Adrenal gland (tissue), 12 donors: ENCODE data around the gene C17orf67. TPM values are rescaled to one million over a fixed set of nuclear protein-coding genes. Genes with fewer than 3 reads are reported as not detected.

Source experiments
- DNase-seq, 7 donors: peaks; one replicate each; pipeline ENCODE4 v3.0.0-alpha.2; 2019 to 2020
- H3K27ac ChIP-seq, 5 donors: fragments of 200-600 bp; sonication (generic) in 4 of 5; 1 replicate in 3 of 5; 2 replicates in 2 of 5; pipeline versions ENCODE4 v1.5.1 to v1.8.0; 2016 to 2020; ENCODE audit warnings: mild to moderate bottlenecking in 1 of 5
- H3K27me3 ChIP-seq: fragments of 200-600 bp; 2 replicates; pipeline ENCODE4 v1.8.0; 2021
- H3K36me3 ChIP-seq, 2 donors: fragments of 200-600 bp; replicated peaks in 1 of 2; 1 replicate in 1 of 2; 2 replicates in 1 of 2; pipeline versions ENCODE4 v1.5.1 to v1.8.0; 2018 to 2022
- H3K4me1 ChIP-seq, 2 donors: fragments of 200-600 bp; replicated peaks in 1 of 2; 1 replicate in 1 of 2; 2 replicates in 1 of 2; pipeline versions ENCODE4 v1.5.1 to v1.8.0; 2018 to 2021
- H3K4me3 ChIP-seq, 4 donors: fragments of 200-600 bp; sonication (generic) in 3 of 4; one replicate each; pipeline ENCODE4 v1.5.1; 2016 to 2018
- H3K9me3 ChIP-seq, 3 donors: fragments of 200-600 bp; sonication (generic) in 1 of 3; replicated peaks in 1 of 3; 1 replicate in 2 of 3; 2 replicates in 1 of 3; pipeline versions ENCODE4 v1.5.1 to v1.8.0; 2016 to 2021
- POLR2A ChIP-seq, 2 donors: fragments of 450-650 bp; IDR thresholded peaks; one replicate each; pipeline ENCODE4 v1.6.1; 2017; ENCODE audit warnings: antibody characterized with exemption in 2 of 2, mild to moderate bottlenecking in 2 of 2, moderate library complexity in 1 of 2
- WGBS, 4 donors: extraction: QIAGEN DNeasy Blood & Tissue Kit in 2 of 4; methylation state at CpG; one replicate each; pipeline versions ENCODE4 v1.1.5 to v1.1.7; 2013 to 2017; 5-methylcytosine and 5-hydroxymethylcytosine counted together
- intact Hi-C, 2 donors: fragments of 100-400 bp; cut with DNase I; formaldehyde crosslinking; loops; one replicate each; pipeline versions ENCODE4 v1.14.1 to v1.15.0; 2022 to 2023
- polyA plus RNA-seq, 3 donors: library from polyadenylated mRNA; stranded (reverse); fragments of 200-250 nt in 2 of 3; fragments of 350-450 nt in 1 of 3; fragmentation: Illumina TruSeq in 1 of 3; extraction: RNeasy Lipid Tissue Mini Kit (QIAGEN cat#74804) in 1 of 3; gene quantifications; one replicate each; pipeline ENCODE4 v1.2.3, GENCODE V29; 2013 to 2014
- total RNA-seq, 9 donors: library from RNA; depleted of rRNA in 4 of 9; stranded (reverse); fragments of >200 nt in 4 of 9; fragments of 120-200 nt in 1 of 9; fragmentation: NEBNext Ultra II Directional in 1 of 9; extraction: Animal tissue kit (Norgen Biotek cat#: 25700) in 1 of 9; gene quantifications; one replicate each; pipeline versions ENCODE4 v1.1.0 to v1.2.4, GENCODE V29; 2013 to 2023
- TF ChIP-seq, protein P1 (sequence below), 6 experiments: fragments of 450-650 bp in 4 of 6; fragments of 200-600 bp in 2 of 6; sonication (generic) in 1 of 6; IDR thresholded peaks; 1 replicate in 5 of 6; 2 replicates in 1 of 6; pipeline versions ENCODE4 v1.5.1 to v1.8.0; 2016 to 2021; ENCODE audit warnings: antibody characterized with exemption in 6 of 6, mild to moderate bottlenecking in 2 of 6, moderate library complexity in 1 of 6
- donor health status: healthy with polysubstance abuse.
- donor health status: Bipolar disorder and iron deficiency.
- donor health status: DM: yes; HTN: yes; CAD: no.
- donor health status: DM: no; HTN: no; CAD: no.
- donor health status: DM: no; HTN: no; CAD: no.
- donor health status: DM: yes; HTN: yes; CAD: no.

C17orf67 gene
- total and polyA plus RNA-seq, 12 donors, result 0.29 to 3.3 (median 0.57) TPM; not detected in 2

DNA sequence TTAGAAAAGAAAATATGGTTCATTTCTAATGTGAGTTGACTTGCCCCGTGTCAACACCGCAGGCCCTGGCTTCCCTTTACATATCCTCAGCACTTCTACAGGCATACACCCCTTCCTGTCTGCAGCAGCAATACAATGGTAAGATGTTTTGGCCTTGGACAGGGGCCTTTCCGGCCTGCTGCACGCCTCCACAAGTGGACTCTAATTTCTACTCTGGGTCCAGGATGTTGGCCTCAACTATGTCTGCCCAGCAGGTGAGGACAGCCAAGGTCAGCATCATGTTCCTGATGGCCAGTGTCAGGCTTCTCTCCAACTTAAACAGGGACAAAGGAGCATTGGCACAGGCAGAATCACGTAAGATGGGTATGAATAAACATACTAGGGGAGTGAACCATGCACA lies 11.0 kb downstream of the C17orf67 start:
- 57 to 73% (median 71%) methylated on average over 5 of the region's 5 CpGs for WGBS, 4 donors
- Histone ChIP-seq H3K36me3 (no peaks in the 10 kb centered on the region), H3K9me3 (no peaks in the 10 kb centered on the region), H3K4me1 (no peaks in the 10 kb centered on the region), H3K4me3 (no peak overlapping the region), H3K27me3 (no peaks in the 10 kb centered on the region), H3K27ac (no peak overlapping the region)
- peak in 3 of 7 donors; percentile 21 to 66 (median 42) for DNase-seq
- intact Hi-C loops, result no loop called here
- no peak for TF ChIP-seq POLR2A (IDR thresholded peaks at IDR 0.05)
- TF ChIP-seq, protein P1, sequence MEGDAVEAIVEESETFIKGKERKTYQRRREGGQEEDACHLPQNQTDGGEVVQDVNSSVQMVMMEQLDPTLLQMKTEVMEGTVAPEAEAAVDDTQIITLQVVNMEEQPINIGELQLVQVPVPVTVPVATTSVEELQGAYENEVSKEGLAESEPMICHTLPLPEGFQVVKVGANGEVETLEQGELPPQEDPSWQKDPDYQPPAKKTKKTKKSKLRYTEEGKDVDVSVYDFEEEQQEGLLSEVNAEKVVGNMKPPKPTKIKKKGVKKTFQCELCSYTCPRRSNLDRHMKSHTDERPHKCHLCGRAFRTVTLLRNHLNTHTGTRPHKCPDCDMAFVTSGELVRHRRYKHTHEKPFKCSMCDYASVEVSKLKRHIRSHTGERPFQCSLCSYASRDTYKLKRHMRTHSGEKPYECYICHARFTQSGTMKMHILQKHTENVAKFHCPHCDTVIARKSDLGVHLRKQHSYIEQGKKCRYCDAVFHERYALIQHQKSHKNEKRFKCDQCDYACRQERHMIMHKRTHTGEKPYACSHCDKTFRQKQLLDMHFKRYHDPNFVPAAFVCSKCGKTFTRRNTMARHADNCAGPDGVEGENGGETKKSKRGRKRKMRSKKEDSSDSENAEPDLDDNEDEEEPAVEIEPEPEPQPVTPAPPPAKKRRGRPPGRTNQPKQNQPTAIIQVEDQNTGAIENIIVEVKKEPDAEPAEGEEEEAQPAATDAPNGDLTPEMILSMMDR (IDR thresholded peaks at IDR 0.05), result no peak

DNA sequence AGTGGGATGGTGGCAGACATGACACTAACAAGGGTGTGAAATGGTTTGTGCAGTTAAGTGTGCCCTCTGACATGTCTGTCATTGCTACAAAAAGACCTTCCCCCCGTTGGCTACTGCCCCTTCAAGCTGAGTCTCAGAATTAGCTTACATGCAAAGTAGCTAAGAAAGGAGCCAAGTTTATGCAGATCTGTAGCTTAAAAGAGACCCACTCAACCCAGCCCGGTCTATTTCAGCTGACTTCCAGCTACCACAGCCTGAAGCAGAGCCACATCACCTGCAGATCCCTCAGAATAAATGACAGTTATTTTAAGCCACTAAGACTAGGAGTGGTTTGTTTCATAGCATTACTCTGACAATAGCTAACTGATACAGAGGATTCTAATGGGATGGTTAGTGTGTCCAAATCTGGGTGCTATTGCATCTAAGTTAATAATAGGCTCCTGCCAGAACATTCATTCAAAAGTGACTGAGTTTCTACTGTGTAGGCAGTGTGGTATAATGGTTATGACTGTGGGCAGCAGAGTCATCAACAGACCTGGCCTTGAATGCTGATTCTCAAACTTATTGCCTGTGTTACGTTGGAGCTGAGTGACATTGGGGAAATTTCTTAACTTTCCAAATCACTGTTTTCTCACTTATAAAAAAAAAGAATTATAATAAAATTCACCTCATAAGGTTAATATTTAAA lies 11.7 kb downstream of the C17orf67 start:
- TF ChIP-seq, protein P1 (IDR thresholded peaks at IDR 0.05), result no peak
- TF ChIP-seq POLR2A (IDR thresholded peaks at IDR 0.05), result no peak
- no peaks in the 10 kb centered on the region for H3K4me1 ChIP-seq
- H3K27ac ChIP-seq, result no peak overlapping the region
- no peak overlapping the region for H3K4me3 ChIP-seq
- no peak for DNase-seq
- no peaks in the 10 kb centered on the region for H3K9me3 ChIP-seq
- intact Hi-C loops, result no loop called here
- H3K36me3 ChIP-seq, result no peaks in the 10 kb centered on the region
- WGBS, 4 donors, result 75 to 83% (median 81%) methylated on average over 3 of the region's 3 CpGs
- no peaks in the 10 kb centered on the region for H3K27me3 ChIP-seq

DNA sequence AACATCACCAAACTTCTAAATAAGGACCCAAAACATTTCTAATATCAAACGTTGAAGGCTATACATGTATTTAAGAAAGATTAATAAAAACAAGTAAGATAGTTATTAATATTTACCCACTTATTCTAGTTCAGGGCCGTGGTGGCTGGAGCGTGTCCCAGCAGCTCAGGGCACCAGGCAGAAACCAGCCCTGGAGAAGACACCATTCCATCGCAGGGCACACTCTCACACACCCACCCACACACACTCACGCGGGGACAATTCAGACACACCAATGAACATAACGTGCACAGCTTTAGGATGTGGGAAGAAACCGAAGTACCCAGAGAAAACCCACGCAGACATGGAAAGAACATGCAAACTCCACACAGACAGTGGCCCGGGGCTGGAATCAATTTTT lies 13.5 kb downstream of the C17orf67 start:
- Histone ChIP-seq H3K27me3 (no peaks in the 10 kb centered on the region), H3K36me3 (no peaks in the 10 kb centered on the region), H3K4me1 (no peaks in the 10 kb centered on the region), H3K9me3 (no peaks in the 10 kb centered on the region), H3K4me3 (no peak overlapping the region), H3K27ac (no peak overlapping the region)
- TF ChIP-seq, protein P1 (IDR thresholded peaks at IDR 0.05), result no peak
- no peak for TF ChIP-seq POLR2A (IDR thresholded peaks at IDR 0.05)
- intact Hi-C loops, result no loop called here
- no peak for DNase-seq
- 72 to 80% (median 76%) methylated on average over 10 of the region's 10 CpGs for whole genome bisulfite sequencing, 4 donors

DNA sequence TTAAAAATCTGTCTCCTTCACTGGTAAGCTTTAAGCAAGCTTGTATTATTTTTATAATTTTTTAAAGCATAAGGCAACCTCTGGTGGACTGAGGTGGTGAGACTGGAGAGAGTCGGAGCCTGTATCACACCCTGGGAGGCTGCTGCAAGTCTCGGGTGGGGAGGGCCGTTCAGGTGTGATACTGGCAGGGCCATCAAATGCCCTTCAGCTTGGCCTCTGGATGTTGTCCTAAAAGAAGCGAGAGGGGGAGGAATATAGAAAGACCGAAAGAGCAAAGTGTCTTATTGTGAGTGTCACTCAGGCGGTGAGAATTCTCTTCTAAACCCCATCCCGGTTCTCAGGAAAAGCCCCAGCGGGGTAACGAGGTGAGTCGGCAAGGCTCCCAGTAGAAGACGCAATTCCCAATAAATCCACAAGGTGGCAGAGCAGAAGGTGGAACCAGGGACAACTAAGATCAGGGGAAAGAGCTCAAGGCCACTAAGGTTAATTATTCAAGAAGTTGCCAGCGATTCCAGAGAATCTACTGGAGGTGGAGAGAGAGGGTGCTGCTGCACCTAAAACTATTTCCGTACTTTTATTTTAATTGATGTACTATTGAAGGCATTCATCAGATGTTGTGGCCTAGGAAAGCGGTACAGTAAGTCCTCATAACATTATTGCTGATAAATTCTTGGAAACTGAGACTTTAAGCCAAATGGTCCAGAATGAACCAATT lies 14.1 kb downstream of the C17orf67 start:
- DNase-seq, result peak; percentile 64 to 89 (median 77)
- TF ChIP-seq, protein P1 (IDR thresholded peaks at IDR 0.05), result peak; percentile 84 to 92 (median 88)
- TF ChIP-seq POLR2A (IDR thresholded peaks at IDR 0.05), result no peak
- H3K27me3 ChIP-seq, result no peaks in the 10 kb centered on the region
- H3K4me1 ChIP-seq, result no peaks in the 10 kb centered on the region
- intact Hi-C loops, result loop anchor here (2.0 to 5.0 kb wide), 2 partner anchors 121 to 123 kb away; no protein-coding TSS in a partner anchor
- no peaks in the 10 kb centered on the region for H3K9me3 ChIP-seq
- H3K27ac ChIP-seq, result no peak overlapping the region
- H3K36me3 ChIP-seq, result no peaks in the 10 kb centered on the region
- H3K4me3 ChIP-seq, result no peak overlapping the region
- WGBS, 4 donors, result 14 to 18% (median 18%) methylated on average over 14 of the region's 14 CpGs
